Mesenteric fat pad (tissue), 1 donor: ENCODE data around the gene MOV10. TPM values are rescaled to one million over a fixed set of nuclear protein-coding genes. Genes with fewer than 3 reads are reported as not detected.
"Not testable (repeated sequence)": the region's sequence is repeated elsewhere in the genome, so short reads cannot be mapped to it uniquely, and the experiment has no call there.

Experiments
- DNase-seq: peaks from one replicate; pipeline ENCODE4 v3.0.0-alpha.2; 2020; ENCODE audit warnings: low spot score
- long read RNA-seq: library from polyadenylated mRNA; unstranded; transcript quantifications from one replicate; pipeline ENCODE4 v2.0.0, GENCODE V29; 2020
- total RNA-seq: library from RNA; stranded (reverse); fragmentation: NEBNext Ultra II Directional; extraction: Animal tissue kit (Norgen Biotek cat#: 25700); gene quantifications from one replicate; pipeline ENCODE4 v1.2.1, GENCODE V29; 2021
- donor health status: DM: yes; HTN: yes; CAD: no.

MOV10 gene
- total RNA-seq: 38.0 TPM
- long read RNA-seq, transcript MOV10-201 (20 exons, 3,383 nt): major isoform, 12 of 39 reads
- long read RNA-seq, partial matches to known transcripts: 12 of 39 reads
- long read RNA-seq, other reads (novel, unspliced or antisense): 14 of 39 reads

- no peak for DNase-seq
Measured at GRCh38 chr1:112674440-112674985, at the start of gene MOV10. TSS of gene MOV10 (plus strand) at chr1:112674659. CDS start at chr1:112674913, 254 bp downstream.

- DNase-seq: no peak
Measured at GRCh38 chr1:112625696-112626095, 48.8 kb upstream of the MOV10 start.

GRCh38 chr1:112626193-112626592, 48.3 kb upstream of the MOV10 start:
- no peak for DNase-seq

GRCh38 chr1:112626887-112627286, 47.6 kb upstream of the MOV10 start:
- no peak for DNase-seq

GRCh38 chr1:112628516-112628915, 45.9 kb upstream of the MOV10 start:
- no peak for DNase-seq

- no peak for DNase-seq
Measured at GRCh38 chr1:112629256-112629655, 45.2 kb upstream of the MOV10 start.

- no peak for DNase-seq
Measured at GRCh38 chr1:112633628-112634027, 40.8 kb upstream of the MOV10 start.

- no peak for DNase-seq
Measured at GRCh38 chr1:112634367-112634766, 40.1 kb upstream of the MOV10 start.

- DNase-seq: no peak
Measured at GRCh38 chr1:112636056-112636455, 38.4 kb upstream of the MOV10 start.

GRCh38 chr1:112636597-112637253, 37.7 kb upstream of the MOV10 start:
- DNase-seq: no peak

- DNase-seq: no peak
Measured at GRCh38 chr1:112637254-112638109, 37.0 kb upstream of the MOV10 start.

GRCh38 chr1:112638110-112638428, 36.4 kb upstream of the MOV10 start:
- DNase-seq: no peak

GRCh38 chr1:112640437-112640836, 34.0 kb upstream of the MOV10 start:
- DNase-seq: not testable (repeated sequence)

- DNase-seq: no peak
Measured at GRCh38 chr1:112643080-112643479, 31.4 kb upstream of the MOV10 start.

- no peak for DNase-seq
Measured at GRCh38 chr1:112646225-112646624, 28.2 kb upstream of the MOV10 start.

- no peak for DNase-seq
Measured at GRCh38 chr1:112651205-112651604, 23.3 kb upstream of the MOV10 start.

- DNase-seq: no peak
Measured at GRCh38 chr1:112665857-112666256, 8.6 kb upstream of the MOV10 start.

GRCh38 chr1:112666946-112667345, 7.5 kb upstream of the MOV10 start:
- no peak for DNase-seq

- DNase-seq: no peak
Measured at GRCh38 chr1:112672009-112672408, 2.5 kb upstream of the MOV10 start.

- DNase-seq: no peak
Measured at GRCh38 chr1:112672842-112673241, 1.6 kb upstream of the MOV10 start.

- DNase-seq: no peak
Measured at GRCh38 chr1:112673592-112674439, 643 bp upstream of the MOV10 start.
